ENCODE results near the gene ZNF584.
"Not testable (repeated sequence)": the region's sequence is repeated elsewhere in the genome, so short reads cannot be mapped to it uniquely, and the experiment has no call there.

ZNF584 gene

DNA sequence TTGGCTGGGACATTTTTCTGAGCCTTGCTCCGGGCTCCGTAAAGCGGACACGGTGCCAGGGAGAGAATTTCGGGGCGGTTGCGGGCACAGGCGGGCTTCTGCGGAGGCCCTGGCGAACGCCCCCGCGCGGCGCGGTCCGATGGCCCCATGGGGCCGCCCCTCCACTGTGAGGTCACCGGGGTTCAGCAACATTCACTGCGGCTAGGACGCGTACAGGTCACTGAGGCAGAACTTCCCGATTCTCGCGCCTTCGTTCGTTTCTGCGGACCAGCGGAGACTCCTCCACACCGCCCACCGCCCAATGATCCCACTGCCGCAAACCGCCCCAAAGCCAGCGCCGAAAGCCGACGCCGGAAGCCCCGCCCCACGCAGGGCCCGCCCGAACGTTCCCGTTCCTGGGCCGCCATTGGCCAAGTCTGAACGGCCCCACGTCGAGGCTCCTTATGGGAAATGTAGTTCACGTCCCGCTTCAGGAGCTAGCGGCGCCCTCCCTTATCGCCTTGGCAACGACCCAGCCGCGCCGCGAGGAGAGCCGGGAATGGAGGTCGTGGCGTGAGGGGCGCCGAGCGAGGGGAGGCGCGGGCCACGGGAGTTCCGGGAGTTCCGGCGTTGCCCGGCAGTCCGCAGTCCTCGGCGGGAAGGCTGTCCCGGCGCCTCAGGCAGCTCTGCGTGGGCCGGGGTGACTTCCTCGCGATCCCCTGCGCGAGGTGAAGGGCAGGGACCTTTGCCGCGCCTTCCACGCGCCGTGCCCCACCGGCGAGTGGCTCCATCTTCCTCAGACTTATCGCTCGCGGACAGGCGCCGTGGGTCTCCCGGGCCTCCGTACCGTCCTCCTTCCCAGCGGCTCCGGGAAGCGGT is at the start of gene ZNF584:
ZNF584 (plus strand) TSS at position 498 of the 858 bp plus-strand sequence. CDS start 499 bp downstream, outside the sequence.
- DNase-seq (ENCODE audit: low spot score): peak; percentile 98

DNA sequence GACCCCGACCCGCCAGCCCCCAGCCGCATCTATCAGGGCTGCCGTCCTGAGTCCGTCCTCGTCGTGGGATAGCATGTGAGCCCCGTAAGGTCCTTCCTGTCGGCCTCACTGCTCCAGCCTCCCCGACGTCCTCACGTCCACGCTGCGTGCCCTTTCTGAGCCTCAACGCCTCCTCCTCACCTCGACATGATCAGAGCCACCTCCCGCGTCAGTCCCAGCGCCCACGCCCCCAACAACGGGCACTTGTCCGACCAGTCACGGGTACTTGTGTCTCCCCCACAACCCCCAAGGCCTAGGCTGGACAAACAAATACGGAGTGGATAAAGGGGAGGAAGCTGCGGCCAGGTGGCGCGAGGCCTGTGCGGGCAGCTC is 46.6 kb upstream of the ZNF584 start:
- DNase-seq (ENCODE audit: low spot score): peak; percentile 54

DNA sequence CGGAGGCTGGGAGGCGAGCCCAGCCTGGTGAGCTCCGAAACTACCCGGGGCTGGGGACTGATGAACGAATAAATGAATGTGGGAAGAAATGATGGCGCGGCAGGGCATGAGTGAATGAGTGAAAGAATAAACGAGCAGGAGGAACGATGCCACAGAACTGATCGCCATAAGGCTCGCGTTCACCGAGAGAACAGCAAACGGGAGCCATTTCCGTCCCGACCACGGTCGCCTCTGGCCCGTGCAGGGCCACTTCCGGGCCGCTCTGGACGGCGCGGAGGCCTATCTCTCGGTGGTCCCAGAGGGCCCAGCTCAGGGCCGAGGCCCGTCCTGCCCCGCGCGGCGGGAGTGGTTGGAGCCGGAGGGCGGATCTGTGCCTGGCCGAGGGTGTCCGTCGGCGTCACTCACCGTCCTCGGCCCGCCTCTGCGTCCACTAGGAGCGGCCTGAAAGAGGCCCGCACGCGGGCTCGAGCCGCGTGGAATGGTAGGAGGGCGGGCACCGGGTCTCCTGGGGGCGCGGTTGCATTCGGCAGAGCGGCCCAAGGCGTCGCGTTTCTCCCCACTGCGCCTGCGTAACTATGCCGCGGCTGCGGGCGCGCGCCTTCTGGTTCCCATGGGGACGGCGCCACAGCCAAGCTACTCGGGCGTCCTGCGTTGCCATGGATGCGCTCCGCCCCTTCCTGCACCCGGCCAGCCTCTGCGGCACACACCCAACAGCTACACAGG is 46.0 kb upstream of the ZNF584 start, which contains the start of gene ZNF497:
ZNF497 (minus strand) TSS at position 480 of the 723 bp plus-strand sequence. CDS start 5,116 bp downstream, outside the sequence.
- DNase-seq (ENCODE audit: low spot score): peak; percentile 99

DNA sequence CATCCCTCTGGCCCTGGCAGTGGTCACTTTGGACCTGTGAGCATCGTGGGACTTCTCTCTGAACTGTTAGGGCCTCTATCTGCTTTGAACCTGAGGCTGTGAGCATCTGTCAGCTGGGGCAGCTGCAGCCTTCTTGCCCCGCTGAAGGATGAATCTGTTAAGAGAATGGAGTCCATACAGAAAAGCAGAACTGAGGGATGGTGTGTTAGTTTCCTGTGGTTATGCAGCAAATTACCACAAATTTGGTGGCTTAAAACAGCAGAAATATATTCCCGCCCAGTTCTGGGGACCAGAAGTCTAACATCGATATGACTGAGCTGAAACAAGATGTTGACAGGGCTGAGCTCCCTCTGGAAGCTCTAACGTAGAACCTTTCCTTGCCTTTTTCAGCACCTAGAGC is 44.3 kb upstream of the ZNF584 start:
- no peak for DNase-seq (ENCODE audit: low spot score)

DNA sequence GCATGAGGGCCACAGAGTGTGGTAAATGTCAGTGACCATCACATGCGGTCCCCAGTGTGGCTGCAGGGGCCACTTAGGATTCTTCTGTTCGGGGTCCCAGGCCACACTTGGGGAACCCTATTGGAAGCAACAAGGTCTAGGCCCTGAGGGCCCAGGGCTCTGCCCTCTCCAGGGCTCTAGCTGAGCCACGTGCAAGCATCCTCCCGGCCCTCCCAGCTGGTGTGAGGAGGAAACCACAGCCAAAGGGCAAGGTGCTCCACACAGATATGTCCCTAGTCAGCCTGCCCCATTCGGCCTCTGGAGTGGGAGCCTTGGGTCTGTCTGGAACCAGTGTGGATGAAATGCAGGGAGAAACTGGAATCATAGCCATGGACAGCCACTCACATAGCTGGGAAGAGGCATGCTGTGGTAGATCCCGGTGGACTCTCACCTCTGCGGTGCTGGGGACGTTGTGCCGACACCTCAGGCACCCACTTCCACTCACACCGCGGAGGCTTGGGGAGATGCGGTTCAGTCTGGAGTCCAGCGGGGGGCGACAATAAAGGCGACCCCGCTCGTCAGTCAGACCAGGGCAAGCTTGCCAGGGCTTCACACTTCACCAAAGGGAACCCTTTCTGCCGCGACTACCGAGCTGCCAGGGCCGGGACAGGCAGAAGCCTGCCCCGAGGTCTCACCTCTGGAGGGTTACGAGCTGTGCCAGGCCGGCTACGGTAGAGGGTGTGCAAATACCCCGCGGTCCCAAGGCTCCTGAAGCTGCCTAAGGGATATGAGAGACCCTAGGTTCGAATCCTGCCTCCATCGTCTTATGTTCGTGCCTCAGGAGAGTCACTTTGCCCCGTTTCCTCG is 41.6 kb upstream of the ZNF584 start:
- DNase-seq (ENCODE audit: low spot score): no peak

DNA sequence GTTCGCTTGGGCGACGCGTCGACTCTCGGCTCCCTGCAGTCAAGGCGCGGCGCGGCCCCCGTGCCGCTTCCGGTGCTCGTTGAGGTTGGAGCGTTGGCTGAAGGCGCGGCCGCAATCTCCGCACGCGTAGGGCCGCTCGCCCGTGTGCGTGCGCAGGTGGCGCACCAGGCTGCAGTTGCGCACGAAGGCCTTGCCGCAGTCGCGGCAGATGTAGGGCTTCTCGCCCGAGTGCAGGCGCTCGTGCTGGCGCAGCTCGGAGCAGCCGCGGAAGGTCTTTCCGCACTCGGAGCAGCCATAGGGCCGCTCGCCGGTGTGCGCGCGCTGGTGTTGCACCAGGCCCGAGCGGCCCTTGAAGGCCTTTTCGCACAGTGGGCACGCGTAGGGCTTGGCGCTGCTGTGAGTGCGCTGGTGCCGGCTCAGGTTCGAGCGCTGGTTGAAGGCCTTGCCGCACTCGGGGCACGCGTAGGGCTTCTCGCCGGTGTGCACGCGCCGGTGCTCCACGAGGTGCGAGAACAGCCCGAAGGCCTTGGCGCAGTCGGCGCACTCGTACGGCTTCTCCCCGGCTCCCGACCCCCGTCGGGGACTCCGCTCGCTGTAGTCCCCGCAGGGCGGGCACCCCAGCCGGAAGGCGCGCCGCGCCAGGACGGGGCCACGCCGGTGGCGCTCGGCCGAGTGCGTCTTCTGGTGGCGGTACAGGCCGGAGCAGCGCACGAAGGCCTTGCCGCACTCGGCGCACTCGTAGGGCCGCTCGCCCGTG is 40.6 kb upstream of the ZNF584 start:
- DNase-seq (ENCODE audit: low spot score): no peak

DNA sequence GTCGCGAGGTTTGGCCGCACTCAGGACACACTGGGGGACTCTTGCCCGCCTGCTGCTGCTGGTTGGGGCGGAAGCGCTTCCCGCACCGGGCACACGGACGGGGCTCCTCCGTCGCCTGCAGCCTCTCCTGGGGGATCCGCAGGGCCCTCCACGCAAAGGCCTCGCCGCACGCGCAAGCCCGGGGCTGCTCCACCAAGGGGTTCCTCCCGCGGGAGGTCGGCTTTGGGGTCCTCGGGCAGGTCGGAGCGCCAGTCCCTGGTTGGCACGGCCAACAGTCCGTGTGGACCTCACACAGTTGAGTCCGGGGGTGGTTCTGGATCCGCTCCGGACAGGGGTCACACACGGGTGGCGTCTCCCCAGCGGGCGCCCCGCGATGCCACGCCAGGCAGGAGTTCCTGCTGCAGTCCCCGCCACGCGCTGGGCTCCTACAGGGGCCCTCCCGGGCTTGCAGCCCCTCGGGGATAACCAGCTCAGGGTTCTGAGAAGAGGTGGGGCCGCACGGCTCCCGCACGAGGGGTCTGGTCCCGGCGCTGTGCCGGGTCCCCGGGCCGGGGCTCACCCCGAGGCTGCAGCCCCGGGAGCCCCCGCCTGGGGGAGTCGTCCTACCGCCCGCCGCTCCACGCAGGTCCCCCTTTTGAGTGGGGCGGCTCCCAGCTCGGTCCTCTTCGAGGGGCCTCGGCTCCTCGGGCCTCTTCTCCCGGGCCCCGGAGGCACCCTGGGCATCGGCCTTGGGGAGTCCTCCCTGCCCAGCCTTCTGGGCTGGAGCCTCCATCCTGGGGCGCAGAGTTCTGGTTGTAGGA is 39.7 kb upstream of the ZNF584 start:
- no peak for DNase-seq (ENCODE audit: low spot score)

DNA sequence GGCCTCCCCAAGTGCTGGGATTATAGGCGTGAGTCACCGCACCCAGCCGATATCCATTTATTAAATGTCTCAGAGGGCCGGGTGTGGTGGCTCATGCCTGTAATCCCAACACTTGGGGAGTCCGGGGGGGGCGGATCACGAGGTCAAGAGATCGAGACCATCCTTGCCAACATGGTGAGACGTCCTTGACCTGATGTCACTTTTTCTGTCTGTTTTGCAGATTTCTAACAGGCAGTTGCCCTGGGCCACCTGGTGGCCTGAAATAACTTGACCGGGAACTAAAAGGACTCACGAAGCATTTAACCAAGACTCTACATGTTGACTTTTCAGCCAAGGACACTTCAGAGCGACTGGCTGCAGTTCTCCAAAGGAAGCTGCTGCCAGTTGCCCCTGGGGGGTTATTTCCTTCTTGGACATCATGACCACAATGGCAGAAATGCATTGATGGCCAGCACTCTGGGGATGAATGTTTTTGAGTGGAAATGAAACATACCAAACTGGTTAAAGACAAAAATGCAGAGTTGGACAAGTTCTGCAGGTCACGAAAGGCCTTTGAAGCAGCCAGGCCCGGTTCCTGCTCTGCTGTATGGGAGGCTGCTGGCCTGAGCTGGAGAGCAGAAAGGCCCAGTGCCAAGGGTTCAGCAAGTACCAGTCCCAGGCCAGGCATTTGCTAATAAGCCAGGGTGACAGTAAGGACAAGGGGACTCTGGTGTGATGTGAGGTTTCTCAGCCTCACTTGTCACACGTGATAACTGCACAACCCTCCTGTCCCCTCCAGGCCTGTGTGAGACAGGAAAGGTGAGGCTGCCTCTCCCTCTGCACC is 35.9 kb upstream of the ZNF584 start:
- no peak for DNase-seq (ENCODE audit: low spot score)

DNA sequence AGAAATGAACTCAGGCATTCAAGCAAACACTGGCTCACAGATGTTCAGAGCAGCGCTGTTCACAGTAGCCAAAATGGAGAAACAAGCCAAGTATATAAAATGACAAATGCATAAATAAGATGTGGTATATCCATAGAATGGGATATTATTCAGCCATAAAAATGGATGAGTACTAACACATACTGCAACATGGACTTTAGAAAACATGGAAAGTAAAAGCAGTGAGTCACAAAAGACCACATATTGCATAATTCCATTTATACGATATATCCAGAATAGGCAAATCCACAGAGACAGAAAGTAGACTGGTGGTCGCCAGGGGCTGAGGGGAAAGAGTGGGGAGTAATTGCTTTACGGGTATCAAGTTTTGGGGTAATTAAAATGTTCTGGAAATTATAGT is 34.2 kb upstream of the ZNF584 start:
- no peak for DNase-seq (ENCODE audit: low spot score)

DNA sequence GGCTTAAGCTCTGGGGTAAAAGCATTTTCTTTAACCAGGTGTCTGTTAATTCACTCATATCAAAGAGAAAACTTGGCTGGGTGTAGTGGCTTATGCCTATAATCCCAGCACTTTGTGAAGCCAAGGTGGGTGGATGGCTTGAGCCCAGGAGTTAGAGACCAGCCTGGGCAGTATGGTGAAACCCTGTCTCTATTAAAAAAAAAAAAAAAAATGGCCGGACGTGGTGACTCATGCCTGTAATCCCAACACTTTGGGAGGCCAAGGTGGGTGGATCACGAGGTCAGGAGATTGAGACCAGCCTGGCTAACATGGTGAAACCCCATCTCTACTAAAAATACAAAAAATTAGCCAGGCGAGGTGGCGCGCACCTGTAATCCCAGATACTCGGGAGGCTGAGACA is 31.7 kb upstream of the ZNF584 start:
- not testable (repeated sequence) for DNase-seq (ENCODE audit: low spot score)

DNA sequence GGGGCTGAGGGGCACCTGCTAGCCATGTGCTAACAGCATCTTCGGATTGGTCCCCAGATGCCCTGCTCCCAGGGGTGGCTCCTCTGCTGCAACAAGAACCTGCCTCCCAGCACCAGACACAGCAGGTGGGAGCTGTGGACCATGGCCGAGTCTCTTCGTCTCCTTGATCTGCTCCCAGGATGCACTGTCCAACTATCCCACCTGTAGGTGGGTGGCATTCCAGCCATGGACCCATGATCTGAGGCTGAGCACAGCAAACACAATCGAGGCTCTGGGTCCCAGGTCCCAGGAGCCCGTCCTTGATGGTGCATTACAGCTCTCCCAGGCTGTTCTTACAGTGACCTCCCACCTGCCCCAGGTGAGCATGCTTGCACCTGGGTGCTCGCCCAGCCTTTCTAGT is 29.2 kb upstream of the ZNF584 start:
- no peak for DNase-seq (ENCODE audit: low spot score)

DNA sequence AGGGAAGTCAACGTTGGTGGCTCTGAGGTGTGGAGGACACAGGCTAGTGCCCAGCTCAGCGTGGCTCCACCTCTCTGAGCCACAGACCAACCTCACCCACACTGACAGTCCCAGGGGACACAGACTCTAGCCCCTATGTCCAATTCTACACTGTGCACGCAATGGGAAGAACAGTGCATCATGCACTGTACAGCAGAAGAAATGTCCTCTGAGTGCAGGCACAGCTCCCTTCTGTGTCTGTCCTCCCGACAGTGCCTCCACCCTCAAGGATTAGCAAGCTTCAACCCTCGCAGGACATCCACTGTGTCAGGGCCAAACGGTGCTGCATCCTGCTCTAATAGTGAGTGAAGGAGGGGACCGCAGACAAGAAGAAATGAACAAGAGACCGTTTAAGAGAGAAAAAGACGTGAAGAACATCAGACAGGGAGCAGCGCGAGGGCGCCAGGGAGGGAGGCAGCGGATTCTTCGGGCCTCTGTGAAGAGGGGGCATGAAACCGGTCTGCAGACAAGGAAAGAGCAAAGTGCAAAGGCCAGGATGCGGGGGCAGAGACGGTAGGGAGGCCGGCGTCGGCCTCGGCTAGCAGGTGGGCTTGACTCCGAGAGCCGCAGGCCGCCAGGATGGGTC is 28.3 kb upstream of the ZNF584 start:
- DNase-seq (ENCODE audit: low spot score): no peak

DNA sequence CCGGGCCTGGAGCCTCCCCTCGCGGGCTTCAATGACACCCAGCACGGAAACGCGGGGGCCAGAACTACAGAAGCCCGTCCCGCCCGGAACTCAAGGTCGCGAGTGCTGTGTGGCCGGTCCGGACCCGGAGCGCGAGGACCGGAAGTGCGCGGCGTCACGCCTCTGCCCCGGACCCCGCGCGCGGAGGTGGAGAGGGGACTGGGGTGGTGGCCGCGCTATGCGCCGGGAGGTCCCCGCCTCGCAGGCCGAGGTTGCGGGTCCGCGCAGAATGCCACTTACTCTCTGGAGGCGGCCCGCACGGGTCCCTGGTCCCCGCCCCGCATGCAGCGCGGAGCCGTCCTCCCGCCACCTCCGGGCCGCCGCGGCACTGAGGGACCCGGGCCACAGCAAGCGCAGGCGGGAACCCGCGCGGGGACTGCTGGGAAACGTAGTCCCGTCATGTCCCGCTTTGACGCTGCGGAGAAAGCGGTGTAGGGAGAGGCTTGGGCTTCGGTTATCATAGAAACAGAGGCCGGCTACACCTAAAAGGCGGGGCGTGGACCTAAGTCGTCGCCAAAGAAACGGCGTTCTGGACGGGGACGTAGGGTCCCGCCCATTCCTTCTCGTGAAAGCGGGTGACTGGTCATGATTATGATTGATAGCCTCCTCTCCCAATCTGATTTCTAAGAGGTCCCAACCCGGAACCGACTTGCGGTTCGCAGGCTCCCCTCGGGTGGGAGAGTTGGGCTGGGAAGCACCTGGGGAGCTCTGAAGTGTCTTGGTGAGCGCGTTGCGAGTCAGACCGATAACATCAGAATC is 27.6 kb upstream of the ZNF584 start, which contains the start of gene ZNF837:
ZNF837 (minus strand) TSS at position 369 of the 798 bp plus-strand sequence. CDS start 11,698 bp downstream, outside the sequence.
- peak; percentile 100 for DNase-seq (ENCODE audit: low spot score)

DNA sequence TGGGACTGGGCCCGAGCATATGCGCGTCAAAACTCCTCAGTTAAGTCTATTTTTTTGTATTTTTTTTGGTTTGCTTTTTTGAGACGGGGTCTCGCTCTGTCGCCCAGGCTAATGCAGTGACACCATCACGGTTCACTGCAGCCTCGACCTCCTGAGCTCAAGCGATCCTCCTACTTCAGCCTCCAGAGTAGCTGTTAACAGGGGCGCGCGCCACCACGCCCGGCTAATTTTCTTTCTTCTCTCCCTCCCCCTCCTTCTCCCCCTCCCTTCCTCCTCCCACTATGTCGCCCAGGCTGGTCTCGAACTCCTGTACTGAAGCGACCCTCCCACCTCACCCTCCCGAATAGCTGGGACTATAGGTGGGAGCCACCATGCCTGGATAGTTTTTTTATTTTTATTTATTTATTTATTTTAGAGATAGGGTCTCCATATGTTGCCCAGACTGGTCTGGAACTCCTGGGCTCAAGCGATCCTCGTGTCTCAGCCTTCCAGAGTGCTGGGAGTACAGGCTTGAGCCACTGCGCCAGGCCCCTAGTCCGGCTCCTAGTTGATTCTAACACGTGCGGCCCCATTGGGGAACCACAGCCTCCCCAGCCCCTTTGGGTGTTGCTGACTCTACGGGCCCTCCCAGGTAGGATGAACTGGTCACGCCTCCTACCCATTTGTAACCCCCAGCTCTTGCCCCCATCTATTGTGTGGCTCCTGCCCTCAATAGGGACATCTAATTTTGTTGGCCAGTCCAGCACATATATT is 26.8 kb upstream of the ZNF584 start:
- no peak for DNase-seq (ENCODE audit: low spot score)

DNA sequence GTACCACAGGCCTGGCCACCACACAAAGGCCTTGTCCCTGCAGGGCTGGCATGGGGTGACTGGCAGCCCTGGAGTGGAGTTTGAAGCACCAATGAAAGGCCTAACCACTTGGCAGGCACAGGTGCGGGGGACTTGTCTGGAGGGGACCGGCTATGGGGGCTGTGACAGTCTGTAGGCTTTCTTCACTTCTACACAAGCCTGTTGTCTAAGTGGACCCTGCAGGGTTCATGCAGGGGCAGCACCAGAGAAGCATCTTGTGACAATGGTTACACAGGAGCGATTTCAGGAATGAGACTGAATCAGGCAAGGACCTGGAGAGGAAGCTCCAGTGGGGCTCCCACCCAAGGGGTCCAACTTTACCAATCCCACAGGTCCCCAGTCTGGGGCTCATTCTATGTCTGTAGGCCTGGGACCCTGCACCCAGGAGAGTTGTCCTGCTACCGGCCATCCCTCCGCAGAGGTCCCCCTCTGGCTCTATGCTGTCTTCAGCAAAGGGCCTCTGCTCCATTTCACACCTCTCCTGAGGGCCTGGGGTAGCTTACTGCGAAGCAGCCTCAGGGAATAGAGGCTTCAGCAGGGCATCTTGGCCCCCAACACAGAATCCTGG is 25.3 kb upstream of the ZNF584 start:
- DNase-seq (ENCODE audit: low spot score): no peak

DNA sequence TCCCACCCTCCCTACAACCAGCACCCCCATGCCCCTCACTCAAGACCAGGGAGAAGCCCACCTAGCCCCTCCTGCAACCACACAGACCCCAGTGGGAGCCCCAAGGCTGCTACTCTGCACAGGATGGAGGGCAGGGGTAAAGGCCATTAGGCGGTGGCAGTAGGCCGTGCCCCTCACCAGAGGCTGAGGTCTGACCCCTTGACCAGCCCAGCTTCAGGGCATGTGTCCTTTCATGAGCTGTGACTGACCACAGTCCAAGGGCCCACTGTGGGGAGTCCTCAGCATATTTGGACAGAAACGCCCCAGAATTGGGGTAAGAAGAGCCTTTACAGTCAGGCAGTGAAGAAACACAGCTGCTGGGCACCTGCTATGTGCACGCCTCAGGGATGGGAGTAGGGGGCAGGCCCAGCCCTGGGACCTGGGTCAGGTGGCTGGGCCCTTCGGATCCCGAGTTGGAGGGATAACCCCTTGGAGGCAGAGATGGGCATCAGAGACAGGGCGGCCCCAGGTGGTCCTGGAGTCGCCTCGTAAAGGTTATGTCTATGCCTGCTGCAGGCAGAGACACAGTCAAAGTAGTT is 23.0 kb upstream of the ZNF584 start:
- no peak for DNase-seq (ENCODE audit: low spot score)

All from Ammon's horn (tissue), 1 donor.